ENCODE measurements around the gene PTGFRN. TPM values are rescaled to one million over a fixed set of nuclear protein-coding genes. Genes with fewer than 3 reads are reported as not detected.

Gene PTGFRN
- polyA plus RNA-seq, 1 donor (not counting 4 experiments of a cell fraction or from before 2014, with no cell fraction given), result 177 TPM

DNA sequence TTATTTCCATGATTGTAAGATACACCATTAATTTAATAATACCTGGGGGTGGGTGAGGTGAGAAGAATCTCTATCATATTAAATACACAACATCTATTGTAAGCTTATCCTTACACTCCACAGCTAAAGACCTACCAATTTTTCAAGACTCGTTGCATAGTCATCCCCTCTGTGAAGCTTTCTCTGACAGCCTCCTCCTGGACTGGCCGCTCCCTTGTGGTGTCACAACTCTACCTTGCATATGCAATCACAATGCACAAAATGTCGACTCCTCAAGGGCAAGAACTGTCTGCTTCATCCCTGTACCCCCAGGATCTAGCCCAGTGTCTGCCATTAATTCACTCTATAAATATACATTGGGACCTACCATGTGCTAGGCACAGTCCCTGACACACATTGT lies 2.4 kb upstream of the PTGFRN start:
- Histone ChIP-seq H2AFZ (ENCODE audit: control insufficient read depth, low read length) (no peak overlapping the region), H3K4me1 (ENCODE audit: control insufficient read depth, extremely low read depth, insufficient read depth, low read length) (peaks cover 62% of the 10 kb centered on the region), H3K27ac (ENCODE audit: control insufficient read depth, insufficient read depth, low read length) (peak overlapping the region; percentile 91), H3K4me3 (ENCODE audit: control insufficient read depth in 2 of 3, extremely low read depth in 1 of 3, insufficient read depth in 2 of 3, low read depth in 1 of 3, low read length in 3 of 3) (no peak overlapping the region), H3K4me2 (ENCODE audit: control insufficient read depth, extremely low read depth, insufficient read depth, low read depth, low read length) (peak overlapping the region; percentile 23), H3K9ac (ENCODE audit: control insufficient read depth, extremely low read depth, insufficient read depth, low read length) (peak overlapping the region; percentile 46), H3K27me3 (ENCODE audit: control insufficient read depth, extremely low read depth, insufficient read depth, low read length) (no peaks in the 10 kb centered on the region), H4K20me1 (ENCODE audit: control insufficient read depth, extremely low read depth, insufficient read depth, low read length) (no peaks in the 10 kb centered on the region), H3K9me1 (ENCODE audit: control insufficient read depth, extremely low read depth, insufficient read depth, low read length) (no peaks in the 10 kb centered on the region), H3K79me2 (ENCODE audit: control insufficient read depth, insufficient read depth, low read length) (peaks cover 31% of the 10 kb centered on the region), H3K36me3 (ENCODE audit: control insufficient read depth in 2 of 2, extremely low read depth in 1 of 2, insufficient read depth in 2 of 2, low read length in 2 of 2) (no peaks in the 10 kb centered on the region), H3K9me3 (ENCODE audit: control insufficient read depth, low read depth, low read length) (no peaks in the 10 kb centered on the region)
- FAIRE-seq (no peak), DNase-seq (ENCODE audit: low read depth, low spot score) (no peak)
- dilution Hi-C loops (cut with MboI; ENCODE audit: extremely low pct_ligation_motif_present, low sequenced_read_pairs), result no loop called here
- TF ChIP-seq, protein P1, sequence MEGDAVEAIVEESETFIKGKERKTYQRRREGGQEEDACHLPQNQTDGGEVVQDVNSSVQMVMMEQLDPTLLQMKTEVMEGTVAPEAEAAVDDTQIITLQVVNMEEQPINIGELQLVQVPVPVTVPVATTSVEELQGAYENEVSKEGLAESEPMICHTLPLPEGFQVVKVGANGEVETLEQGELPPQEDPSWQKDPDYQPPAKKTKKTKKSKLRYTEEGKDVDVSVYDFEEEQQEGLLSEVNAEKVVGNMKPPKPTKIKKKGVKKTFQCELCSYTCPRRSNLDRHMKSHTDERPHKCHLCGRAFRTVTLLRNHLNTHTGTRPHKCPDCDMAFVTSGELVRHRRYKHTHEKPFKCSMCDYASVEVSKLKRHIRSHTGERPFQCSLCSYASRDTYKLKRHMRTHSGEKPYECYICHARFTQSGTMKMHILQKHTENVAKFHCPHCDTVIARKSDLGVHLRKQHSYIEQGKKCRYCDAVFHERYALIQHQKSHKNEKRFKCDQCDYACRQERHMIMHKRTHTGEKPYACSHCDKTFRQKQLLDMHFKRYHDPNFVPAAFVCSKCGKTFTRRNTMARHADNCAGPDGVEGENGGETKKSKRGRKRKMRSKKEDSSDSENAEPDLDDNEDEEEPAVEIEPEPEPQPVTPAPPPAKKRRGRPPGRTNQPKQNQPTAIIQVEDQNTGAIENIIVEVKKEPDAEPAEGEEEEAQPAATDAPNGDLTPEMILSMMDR (optimal IDR thresholded peaks at IDR 0.05 in 1 of 3, IDR thresholded peaks at IDR 0.05 in 1 of 3, conservative IDR thresholded peaks at IDR 0.05 in 1 of 3; ENCODE audit: extremely low read depth in 1 of 3, insufficient read depth in 2 of 3, low read length in 3 of 3), result no peak
- TF ChIP-seq EZH2 (IDR thresholded peaks at IDR 0.05; ENCODE audit: low read length), result no peak

DNA sequence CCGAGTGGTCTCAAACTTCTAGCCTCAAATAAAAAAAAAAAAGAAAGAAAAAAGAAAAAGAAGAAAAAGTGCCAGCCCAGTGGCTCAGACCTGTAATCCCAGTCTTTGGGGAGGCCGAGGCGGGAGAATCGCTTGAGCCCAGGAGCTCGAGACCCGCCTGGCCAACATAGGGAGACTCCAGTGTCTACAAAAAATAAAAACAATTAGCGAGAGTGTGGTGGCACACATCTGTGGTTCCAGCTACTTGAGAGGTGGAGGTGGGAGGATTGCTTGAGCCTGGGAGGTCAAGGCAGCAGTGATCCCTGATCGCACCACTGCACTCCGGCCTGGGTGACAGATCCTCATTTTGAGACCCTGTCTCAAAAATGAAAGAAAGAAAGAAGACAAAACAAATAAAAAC lies 1.4 kb upstream of the PTGFRN start:
- H2AFZ ChIP-seq (ENCODE audit: control insufficient read depth, low read length), result no peak overlapping the region
- H3K9me3 ChIP-seq (ENCODE audit: control insufficient read depth, low read depth, low read length), result no peaks in the 10 kb centered on the region
- no peak overlapping the region for H3K4me2 ChIP-seq (ENCODE audit: control insufficient read depth, extremely low read depth, insufficient read depth, low read depth, low read length)
- no peak for DNase-seq (ENCODE audit: low read depth, low spot score)
- no peak overlapping the region for H3K4me3 ChIP-seq (ENCODE audit: control insufficient read depth in 2 of 3, extremely low read depth in 1 of 3, insufficient read depth in 2 of 3, low read depth in 1 of 3, low read length in 3 of 3)
- no peak for FAIRE-seq
- peak overlapping the region; percentile 91 for H3K27ac ChIP-seq (ENCODE audit: control insufficient read depth, insufficient read depth, low read length)
- no peak for TF ChIP-seq EZH2 (IDR thresholded peaks at IDR 0.05; ENCODE audit: low read length)
- TF ChIP-seq, protein P1 (optimal IDR thresholded peaks at IDR 0.05 in 1 of 3, IDR thresholded peaks at IDR 0.05 in 1 of 3, conservative IDR thresholded peaks at IDR 0.05 in 1 of 3; ENCODE audit: extremely low read depth in 1 of 3, insufficient read depth in 2 of 3, low read length in 3 of 3), result no peak
- no peaks in the 10 kb centered on the region for H3K27me3 ChIP-seq (ENCODE audit: control insufficient read depth, extremely low read depth, insufficient read depth, low read length)
- peaks cover 40% of the 10 kb centered on the region for H3K79me2 ChIP-seq (ENCODE audit: control insufficient read depth, insufficient read depth, low read length)
- H3K36me3 ChIP-seq (ENCODE audit: control insufficient read depth in 2 of 2, extremely low read depth in 1 of 2, insufficient read depth in 2 of 2, low read length in 2 of 2), result no peaks in the 10 kb centered on the region
- H3K9me1 ChIP-seq (ENCODE audit: control insufficient read depth, extremely low read depth, insufficient read depth, low read length), result no peaks in the 10 kb centered on the region
- dilution Hi-C loops (cut with MboI; ENCODE audit: extremely low pct_ligation_motif_present, low sequenced_read_pairs), result no loop called here
- H3K9ac ChIP-seq (ENCODE audit: control insufficient read depth, extremely low read depth, insufficient read depth, low read length), result no peak overlapping the region
- H3K4me1 ChIP-seq (ENCODE audit: control insufficient read depth, extremely low read depth, insufficient read depth, low read length), result peaks cover 65% of the 10 kb centered on the region
- no peaks in the 10 kb centered on the region for H4K20me1 ChIP-seq (ENCODE audit: control insufficient read depth, extremely low read depth, insufficient read depth, low read length)

Data from keratinocyte (primary cell).